SU-DHL-6 (cell line): ENCODE results near the gene RHEBL1.

Experiments
- H2AFZ ChIP-seq: fragments of 200-600 bp; sonication (generic); 2 replicates; pipeline ENCODE4 v1.6.1; 2014; ENCODE audit warnings: low read depth, mild to moderate bottlenecking, moderate library complexity, mixed read lengths, antibody characterized with exemption, low read length; ENCODE audit not compliant: severe bottlenecking
- H3F3A ChIP-seq: fragments of 200-600 bp; shearing (Covaris generic); 2 replicates; pipeline ENCODE4 v1.6.0; 2016; ENCODE audit warnings: antibody characterized with exemption, mild to moderate bottlenecking; ENCODE audit not compliant: insufficient read depth
- H3K27ac ChIP-seq: fragments of 200-600 bp; sonication (generic); 2 replicates; pipeline ENCODE4 v1.5.1; 2016; ENCODE audit warnings: low read depth, mild to moderate bottlenecking, low read length, moderate library complexity, mixed read lengths
- H3K27me3 ChIP-seq: fragments of 200-600 bp; sonication (generic), shearing (Covaris generic); 2 replicates; pipeline ENCODE4 v1.6.0; 2014; ENCODE audit warnings: mild to moderate bottlenecking, low read length
- H3K36me3 ChIP-seq: fragments of 200-600 bp; sonication (generic); 2 replicates; pipeline ENCODE4 v1.6.1; 2014; ENCODE audit warnings: mild to moderate bottlenecking, low read length, mixed read lengths
- H3K4me2 ChIP-seq: fragments of 300-600, 200-600 bp; shearing (Covaris generic), sonication (generic); 2 replicates; pipeline ENCODE4 v1.6.0; 2014; ENCODE audit warnings: low read length, low read depth, mild to moderate bottlenecking; ENCODE audit not compliant: poor library complexity, severe bottlenecking
- H3K4me3 ChIP-seq: fragments of 200-600 bp; sonication (generic); 2 replicates; pipeline ENCODE4 v1.5.1; 2014; ENCODE audit warnings: antibody characterized with exemption, low read length, mild to moderate bottlenecking, mixed read lengths; ENCODE audit not compliant: insufficient read depth, poor library complexity, severe bottlenecking
- H3K79me2 ChIP-seq: fragments of 200-600 bp; sonication (generic); 2 replicates; pipeline ENCODE4 v1.6.1; 2014; ENCODE audit warnings: mild to moderate bottlenecking, low read length, moderate library complexity; ENCODE audit not compliant: insufficient read depth
- H3K9ac ChIP-seq: fragments of 200-600 bp; sonication (generic); 2 replicates; pipeline ENCODE4 v1.7.0; 2014; ENCODE audit warnings: mild to moderate bottlenecking, low read length
- H3K9me2 ChIP-seq: fragments of 200-600 bp; sonication (generic); replicated peaks from 2 replicates; pipeline ENCODE4 v1.6.1; 2014; ENCODE audit warnings: low read length; ENCODE audit not compliant: insufficient read depth
- H3K9me3 ChIP-seq: fragments of 200-600 bp; sonication (generic); 2 replicates; pipeline ENCODE4 v1.6.1; 2014; ENCODE audit warnings: low read length, mixed read lengths; ENCODE audit not compliant: insufficient read depth
- H4K20me1 ChIP-seq: fragments of 200-600 bp; sonication (generic); 2 replicates; pipeline ENCODE4 v1.6.1; 2014; ENCODE audit warnings: low read depth, mild to moderate bottlenecking, antibody characterized with exemption, low read length, moderate library complexity, mixed read lengths
- CTCF ChIP-seq: fragments of 200-600 bp; sonication (generic); IDR thresholded peaks from one replicate; pipeline ENCODE4 v1.5.1; 2017; ENCODE audit warnings: antibody characterized with exemption, mild to moderate bottlenecking, low read length, moderate library complexity; ENCODE audit not compliant: insufficient read depth, poor library complexity, severe bottlenecking
- EZH2phosphoT487 ChIP-seq: fragments of 200-600 bp; sonication (generic), shearing (Covaris generic); conservative IDR thresholded peaks from 2 replicates; pipeline ENCODE4 v1.6.1; 2018; ENCODE audit warnings: mild to moderate bottlenecking, antibody characterized with exemption, low read length, moderate library complexity, mixed read lengths

RHEBL1 gene

GRCh38 chr12:49025463-49025862, 44.3 kb downstream of the RHEBL1 start:
- Histone ChIP-seq H3K36me3 (no peaks in the 10 kb centered on the region; the same call in 1 of the 2 replicates), H3K27ac (no peak overlapping the region), H3K9me2 (no peaks in the 10 kb centered on the region), H4K20me1 (no peaks in the 10 kb centered on the region), H3K9me3 (no peaks in the 10 kb centered on the region), H2AFZ (no peak overlapping the region), H3K4me3 (no peak overlapping the region), H3F3A (peaks cover 8% of the 10 kb centered on the region), H3K79me2 (no peaks in the 10 kb centered on the region), H3K4me2 (no peak overlapping the region), H3K27me3 (no peaks in the 10 kb centered on the region), H3K9ac (no peak overlapping the region)
- TF ChIP-seq CTCF (no peak), EZH2phosphoT487 (no peak)

DNA sequence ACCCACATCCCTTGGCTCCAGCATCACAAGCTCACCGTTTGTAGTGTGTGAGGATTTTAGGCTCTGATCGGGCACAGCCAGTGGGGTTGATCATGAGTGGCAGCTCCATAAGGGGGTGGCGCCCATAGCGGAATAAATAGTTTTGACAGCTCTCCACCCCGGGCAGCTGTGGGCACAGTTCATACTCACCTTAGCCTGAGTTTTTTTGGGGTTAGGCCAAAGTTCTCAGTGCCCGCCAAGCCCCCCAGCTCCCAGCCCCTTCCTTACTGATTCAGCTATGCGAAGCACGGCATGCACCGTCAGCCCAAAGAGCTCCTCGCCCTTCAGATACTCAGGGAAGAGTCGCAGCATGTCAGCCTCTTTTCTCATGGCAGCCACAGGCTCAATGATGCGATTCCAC, 45.2 kb downstream of the RHEBL1 start:
- H2AFZ ChIP-seq = no peak overlapping the region
- no peaks in the 10 kb centered on the region for H3K79me2 ChIP-seq
- H3F3A ChIP-seq = peaks cover 12% of the 10 kb centered on the region
- no peak overlapping the region for H3K9ac ChIP-seq
- H3K36me3 ChIP-seq = no peaks in the 10 kb centered on the region; the same call in 1 of the 2 replicates
- H3K4me2 ChIP-seq = no peak overlapping the region
- TF ChIP-seq EZH2phosphoT487 (no peak), CTCF (no peak)
- no peaks in the 10 kb centered on the region for H3K9me2 ChIP-seq
- H3K4me3 ChIP-seq = no peak overlapping the region
- H3K27ac ChIP-seq = no peak overlapping the region
- H4K20me1 ChIP-seq = no peaks in the 10 kb centered on the region
- no peaks in the 10 kb centered on the region for H3K9me3 ChIP-seq
- H3K27me3 ChIP-seq = no peaks in the 10 kb centered on the region

DNA sequence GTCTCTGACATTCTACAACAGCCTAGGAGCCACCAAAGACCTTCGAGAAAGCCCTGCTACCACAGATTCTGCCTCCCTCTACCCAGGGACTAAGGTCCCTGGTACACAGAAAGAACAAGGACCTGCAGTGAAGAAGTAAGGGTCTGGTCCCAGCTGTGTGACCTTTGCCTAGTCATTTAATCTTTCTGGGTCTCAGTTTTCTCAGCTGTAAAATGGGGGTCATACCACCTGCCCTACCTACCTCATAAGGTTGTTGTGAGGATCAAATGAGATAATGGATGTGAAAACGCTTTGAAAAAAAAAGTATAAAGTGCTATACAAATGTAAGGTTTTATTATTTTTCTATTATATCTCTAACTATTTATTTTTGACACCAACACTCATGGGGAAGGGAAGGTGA, 46.0 kb downstream of the RHEBL1 start:
- H3K9ac ChIP-seq = no peak overlapping the region
- no peaks in the 10 kb centered on the region; the same call in 1 of the 2 replicates for H3K36me3 ChIP-seq
- H3K27ac ChIP-seq = no peak overlapping the region
- H2AFZ ChIP-seq = no peak overlapping the region
- no peak overlapping the region for H3K4me2 ChIP-seq
- no peaks in the 10 kb centered on the region for H3K9me2 ChIP-seq
- no peaks in the 10 kb centered on the region for H3K79me2 ChIP-seq
- peaks cover 19% of the 10 kb centered on the region for H3F3A ChIP-seq
- no peaks in the 10 kb centered on the region for H3K27me3 ChIP-seq
- TF ChIP-seq EZH2phosphoT487 (no peak), CTCF (no peak)
- no peak overlapping the region for H3K4me3 ChIP-seq
- no peaks in the 10 kb centered on the region for H3K9me3 ChIP-seq
- no peaks in the 10 kb centered on the region for H4K20me1 ChIP-seq
